SIG-M5 (cell line): ENCODE measurements around the gene PGC.

ENCODE experiments used
- DNase-seq: peaks from one replicate; lab custom pipeline; 2025; lab: John Stamatoyannopoulos, UW

PGC gene

GRCh38 chr6:41746107-41746506 lies 1.1 kb downstream of the PGC start:
- no peak for DNase-seq

DNA sequence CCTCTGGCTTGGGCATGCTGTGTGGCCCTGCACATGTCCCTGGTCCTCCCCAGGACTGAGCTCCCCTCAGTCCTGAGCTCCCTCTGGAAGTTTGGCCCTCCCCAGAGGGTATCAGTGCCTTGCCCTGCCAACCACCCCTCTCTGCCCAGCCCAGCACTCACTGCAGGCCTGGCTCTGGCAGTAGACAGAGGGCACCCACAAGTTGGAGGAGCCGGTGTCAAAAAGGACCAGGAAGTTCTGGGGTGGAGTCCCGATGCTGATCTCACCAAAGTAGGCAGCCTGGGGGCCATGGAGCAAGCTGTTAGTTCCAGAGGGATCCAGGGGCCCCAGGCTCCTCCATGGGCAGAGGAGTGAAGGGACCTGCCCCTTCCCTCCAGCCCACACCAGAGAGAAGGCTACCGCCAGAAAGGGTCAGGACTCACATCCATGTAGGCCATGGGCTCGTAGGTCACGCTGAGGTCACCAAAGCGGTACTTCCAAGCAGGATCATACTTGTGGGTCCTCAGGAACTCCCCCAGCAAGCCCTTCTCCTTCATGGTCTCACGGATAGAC lies 2.9 kb downstream of the PGC start:
- DNase-seq: no peak

GRCh38 chr6:41743406-41744235 lies 3.6 kb downstream of the PGC start:
- no peak for DNase-seq

GRCh38 chr6:41741625-41742490 lies 5.3 kb downstream of the PGC start:
- no peak for DNase-seq

DNA sequence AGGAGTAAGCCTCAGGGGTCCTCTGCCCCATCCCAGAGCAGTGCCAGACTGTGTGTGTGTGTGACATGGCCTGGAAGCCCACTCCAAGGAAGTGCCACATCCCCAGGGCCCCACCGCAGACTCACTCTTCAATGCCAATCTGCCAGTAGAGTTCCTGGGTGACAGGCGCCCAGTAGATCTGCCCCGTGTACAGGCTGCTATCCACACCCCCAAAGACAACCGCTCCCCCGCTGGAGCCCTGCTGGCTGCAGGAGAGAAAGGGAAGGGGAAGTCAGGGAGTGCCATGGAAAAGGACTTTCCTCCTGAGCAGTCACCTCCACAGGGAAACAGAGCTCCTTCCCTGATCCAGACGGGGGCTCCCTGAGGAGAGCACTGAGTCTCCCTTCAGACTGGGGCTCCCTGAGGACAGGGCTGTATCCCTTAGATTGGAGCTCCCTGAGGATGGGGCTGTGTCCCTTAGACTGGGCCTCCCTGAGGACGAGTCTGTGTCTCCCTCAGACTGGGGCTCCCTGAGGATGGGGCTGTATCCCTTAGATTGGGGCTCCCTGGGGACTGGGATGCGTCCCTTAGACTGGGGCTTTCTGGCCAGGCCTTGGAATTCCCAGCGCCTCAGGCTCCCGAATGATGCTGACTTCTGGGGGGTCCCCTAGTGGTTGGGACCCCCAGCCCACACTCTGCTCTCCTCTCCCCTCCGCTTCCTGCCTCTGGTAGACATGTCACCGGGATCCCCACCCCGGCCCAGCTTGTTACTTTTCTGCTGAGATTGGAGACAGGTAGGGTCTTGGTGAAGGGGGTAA lies 6.6 kb downstream of the PGC start:
- no peak for DNase-seq

GRCh38 chr6:41739041-41739440 lies 8.2 kb downstream of the PGC start:
- DNase-seq: no peak

DNA sequence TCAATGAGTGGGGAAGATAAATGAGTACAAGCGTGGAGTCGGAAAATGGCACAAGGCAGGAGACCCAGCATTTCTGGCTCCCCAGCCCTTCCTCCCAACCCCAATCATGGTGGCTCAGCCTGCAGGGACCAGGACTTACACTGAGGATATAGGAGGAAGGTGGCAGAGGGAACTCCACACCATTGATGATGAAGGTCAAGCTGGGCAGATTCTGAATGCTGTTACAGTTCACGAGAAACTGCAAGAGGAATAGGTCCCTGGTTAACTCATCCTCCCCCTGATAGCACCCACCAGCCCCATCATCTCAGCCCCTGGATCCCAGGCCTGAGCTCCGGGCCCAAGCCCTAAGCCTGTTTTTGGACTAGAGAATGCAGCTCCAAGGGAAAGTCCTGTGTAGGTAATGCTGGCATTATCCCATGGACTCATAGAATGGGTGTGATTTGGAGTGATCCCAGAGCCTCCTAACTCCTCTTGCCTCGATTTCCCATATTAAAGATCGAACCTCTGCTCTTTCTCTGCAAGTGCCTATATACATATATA lies 9.5 kb downstream of the PGC start:
- no peak for DNase-seq

- no peak for DNase-seq
Observed at GRCh38 chr6:41736800-41737555, 10.2 kb downstream of the PGC start.

DNA sequence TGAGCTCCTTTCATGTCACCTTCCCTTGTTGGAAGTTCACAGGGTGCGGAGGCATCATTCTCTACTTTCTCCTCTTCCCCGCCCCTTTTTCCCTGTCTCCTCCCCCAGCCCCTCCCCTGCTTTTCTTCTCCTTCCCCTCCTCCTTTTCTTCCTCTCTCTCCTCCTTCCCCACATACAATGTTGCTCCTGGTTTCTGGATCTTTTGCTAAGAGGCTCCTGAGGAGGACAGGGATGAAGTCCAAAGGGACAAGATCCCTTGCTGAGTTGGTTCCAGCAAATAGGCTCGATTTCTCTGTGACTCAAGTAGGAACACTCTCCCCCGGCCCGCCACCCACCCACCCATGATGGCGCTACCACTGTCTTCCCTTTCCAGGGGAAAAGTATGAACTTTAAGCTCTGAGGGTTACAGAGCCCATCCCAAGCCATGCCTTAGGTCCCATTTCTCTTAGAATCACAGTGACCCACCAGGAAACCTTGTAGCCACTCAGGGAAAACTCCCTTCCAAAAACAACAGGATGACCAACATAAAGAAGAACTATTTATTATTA lies 10.9 kb downstream of the PGC start:
- DNase-seq: no peak

DNA sequence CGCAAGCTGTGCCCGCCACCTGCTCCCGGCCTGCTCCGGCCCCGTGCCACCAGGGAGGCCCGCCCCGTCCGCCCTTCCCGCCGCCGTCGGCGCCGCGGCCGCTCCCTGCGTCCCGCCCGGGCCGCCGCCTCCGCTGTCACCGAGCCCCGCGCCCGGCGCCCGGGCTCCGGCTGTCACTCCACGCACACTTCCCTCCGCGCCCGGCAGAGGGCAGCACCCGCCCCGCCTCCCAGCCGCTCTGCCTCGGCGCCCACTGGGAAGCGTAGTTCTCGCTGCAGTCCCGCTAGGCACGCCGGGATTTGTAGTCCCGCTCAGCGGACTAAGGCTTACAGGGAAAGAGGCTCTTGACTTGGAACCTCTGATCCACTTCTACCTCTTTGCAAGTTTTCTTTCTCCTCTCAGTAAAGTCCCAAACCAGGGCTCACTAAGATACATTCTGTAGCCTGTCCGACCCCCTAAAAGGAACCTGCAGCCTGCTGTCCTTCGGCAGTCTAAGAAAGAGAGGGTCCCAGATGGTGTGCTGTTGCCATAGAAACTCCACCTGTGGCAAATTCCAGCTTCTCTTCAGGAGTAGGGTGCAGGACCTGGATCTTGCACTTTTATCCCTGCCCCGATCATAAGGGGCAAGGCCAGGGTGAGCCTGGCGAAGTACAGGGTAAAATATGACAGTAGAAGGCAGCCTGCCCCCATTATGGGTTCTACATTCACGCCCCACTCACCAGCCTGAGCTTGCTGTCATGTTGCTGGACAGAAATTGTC lies 11.6 kb downstream of the PGC start, which contains the start of gene TFEB:
Gene TFEB, minus strand, starts transcription at position 182 of the 759 bp plus-strand sequence. CDS start 44,395 bp downstream, outside the sequence.
- no peak for DNase-seq

GRCh38 chr6:41734666-41735426 lies 12.4 kb downstream of the PGC start:
- no peak for DNase-seq

DNA sequence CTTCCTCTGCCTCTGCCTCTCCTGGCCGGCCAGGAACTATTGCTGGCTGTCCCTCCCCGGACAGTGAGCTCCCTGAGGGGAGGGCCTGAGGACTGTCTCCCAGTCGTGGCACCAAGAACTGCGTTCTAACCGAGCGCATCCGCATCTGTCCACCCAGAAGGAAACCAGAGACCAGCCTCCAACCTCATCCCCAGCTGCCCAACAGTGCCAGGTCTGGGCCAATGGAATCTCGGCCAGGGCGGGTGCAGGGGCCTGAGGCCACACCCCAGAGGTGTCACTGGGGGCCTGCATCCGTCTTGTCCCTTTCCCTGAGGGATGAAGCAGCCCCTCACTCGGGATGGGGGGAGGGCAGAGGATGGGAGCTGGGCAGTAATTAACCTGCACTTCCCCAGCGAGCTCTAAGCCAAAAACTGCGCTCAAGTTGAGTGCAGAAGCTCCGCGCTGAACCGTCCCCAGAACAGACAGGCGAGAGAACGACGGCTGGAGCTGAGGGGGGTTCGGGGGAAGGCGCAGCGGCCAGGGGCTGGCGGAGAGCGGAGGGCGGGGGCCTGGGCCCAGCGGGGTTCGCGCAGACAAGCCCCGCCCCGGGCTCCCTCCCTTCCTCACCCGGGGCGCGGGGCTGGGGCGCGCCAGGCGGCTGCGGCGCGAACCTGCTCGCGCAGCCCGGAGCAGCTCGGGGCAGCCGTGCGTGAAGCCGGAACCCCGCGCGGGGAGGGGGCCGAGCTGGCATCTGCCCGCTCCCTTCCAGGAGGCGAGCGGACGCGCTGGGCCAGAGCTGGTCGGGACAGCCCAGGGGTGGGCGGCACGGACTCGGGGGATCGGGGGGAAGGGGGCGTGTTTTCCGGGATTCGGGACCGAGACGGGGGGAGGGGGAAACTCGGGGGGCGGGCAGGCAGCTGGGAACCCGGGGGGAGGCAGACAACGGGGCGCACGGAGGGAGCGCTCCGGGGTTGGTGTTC lies 13.2 kb downstream of the PGC start:
- no peak for DNase-seq

DNA sequence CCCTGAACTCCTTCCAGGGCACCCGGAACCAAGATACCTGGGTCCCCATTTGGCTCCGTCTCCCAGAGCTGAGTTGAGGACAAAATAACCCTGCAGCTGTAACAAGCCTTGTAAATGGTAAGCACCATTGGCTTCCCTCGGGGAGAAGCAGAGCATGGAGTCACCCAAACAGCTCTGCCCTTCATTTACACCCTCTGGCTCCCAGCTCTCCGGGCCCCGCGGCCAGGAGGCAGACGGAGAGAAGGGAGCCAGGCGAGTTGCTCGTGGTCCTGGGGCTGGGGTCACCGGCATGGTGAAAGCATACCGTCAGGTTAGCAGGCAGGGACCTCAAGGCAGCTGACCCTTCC lies 13.9 kb downstream of the PGC start:
- no peak for DNase-seq

DNA sequence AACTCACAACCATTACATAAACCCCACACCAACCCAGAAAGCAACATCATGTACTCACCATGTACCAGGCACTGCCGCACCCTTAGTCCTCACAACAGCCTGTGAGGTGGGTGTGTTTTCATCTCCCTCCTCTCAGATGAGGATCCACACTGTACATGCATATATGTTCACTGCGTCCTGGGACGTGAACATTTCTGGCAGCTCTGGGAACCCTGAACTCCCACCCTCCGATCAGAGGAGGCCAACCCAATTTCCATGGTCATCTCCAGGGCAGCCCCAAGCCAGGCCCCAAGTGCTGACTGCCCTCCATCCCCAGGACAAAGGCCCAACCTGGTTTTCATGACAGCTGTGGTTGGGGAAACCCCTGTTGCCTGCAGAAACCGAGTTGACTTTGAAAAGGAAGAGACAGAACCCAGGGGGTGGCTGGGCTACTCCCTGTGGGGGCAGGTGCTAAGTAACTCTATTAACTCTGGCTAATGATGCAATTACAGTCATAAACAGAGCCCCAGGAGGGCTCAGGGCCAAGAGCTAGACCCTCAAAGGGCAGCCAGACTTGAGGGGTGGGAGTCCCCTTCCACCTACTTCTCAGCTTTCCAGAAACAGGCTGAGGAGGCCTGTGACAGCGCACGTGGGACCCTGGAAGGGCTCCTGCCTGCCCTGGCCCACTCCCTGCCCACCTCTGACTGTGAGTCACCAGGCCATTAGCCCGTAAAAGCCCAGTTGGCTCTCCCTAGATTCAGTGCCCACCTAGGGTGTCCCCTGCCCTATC lies 14.4 kb downstream of the PGC start:
- DNase-seq: no peak

- no peak for DNase-seq
Observed at GRCh38 chr6:41732149-41732548, 15.0 kb downstream of the PGC start.

- no peak for DNase-seq
Observed at GRCh38 chr6:41731561-41732086, 15.6 kb downstream of the PGC start.
